ENCODE measurements around the gene SPACA4. TPM values are rescaled to one million over a fixed set of nuclear protein-coding genes. Genes with fewer than 3 reads are reported as not detected.
A peak's percentile ranks its signal among the peaks of the same experiment; 100 is the strongest.

SPACA4 gene
- total and polyA plus RNA-seq, 9 of the 15 experiments (the other 6 are each of a cell fraction or from before 2014, with no cell fraction given) = not detected

- TF ChIP-seq POLR2AphosphoS5 (IDR thresholded peaks at IDR 0.05; ENCODE audit: control insufficient read depth, insufficient read depth, low read depth, low read length) (peak; percentile 90), NR2C1 (IDR thresholded peaks at IDR 0.05) (no peak), NR2C1 (tag; IDR thresholded peaks at IDR 0.05) (no peak), CBFA2T3 (IDR thresholded peaks at IDR 0.05) (no peak), MAFF (IDR thresholded peaks at IDR 0.05; ENCODE audit: low read length) (no peak), NCOR1 (IDR thresholded peaks at IDR 0.05) (peak; percentile 57), TCF7 (IDR thresholded peaks at IDR 0.05; ENCODE audit: borderline replicate concordance) (no peak), ZNF384 (IDR thresholded peaks at IDR 0.05; ENCODE audit: low read depth, low read length) (no peak), ZBTB8A (IDR thresholded peaks at IDR 0.05; ENCODE audit: partially characterized antibody) (no peak), ZNF586 (CRISPR knock-in tag; conservative IDR thresholded peaks at IDR 0.05) (peak; percentile 81; the same call in 1 of the 2 replicates), RBM17 (IDR thresholded peaks at IDR 0.05; ENCODE audit: borderline replicate concordance, low read depth, low read length) (no peak), ARHGAP35 (IDR thresholded peaks at IDR 0.05; ENCODE audit: partially characterized antibody) (no peak), E2F5 (CRISPR knock-in tag; IDR thresholded peaks at IDR 0.05) (no peak), NFYB (IDR thresholded peaks at IDR 0.05; ENCODE audit: extremely low read depth, insufficient read length) (no peak), ZNF143 (CRISPR knock-in tag; IDR thresholded peaks at IDR 0.05) (no peak), MAFK (IDR thresholded peaks at IDR 0.05; ENCODE audit: low read length) (no peak), ZNF263 (CRISPR knock-in tag; IDR thresholded peaks at IDR 0.05; ENCODE audit: borderline replicate concordance) (0 out of 2 replicates have a peak, but pooled peaks have one; percentile 3), U2AF1 (optimal IDR thresholded peaks at IDR 0.05; ENCODE audit: low read depth, low read length) (no peak), ZNF134 (CRISPR knock-in tag; conservative IDR thresholded peaks at IDR 0.05) (no peak)
- TF ChIP-seq, protein P1, sequence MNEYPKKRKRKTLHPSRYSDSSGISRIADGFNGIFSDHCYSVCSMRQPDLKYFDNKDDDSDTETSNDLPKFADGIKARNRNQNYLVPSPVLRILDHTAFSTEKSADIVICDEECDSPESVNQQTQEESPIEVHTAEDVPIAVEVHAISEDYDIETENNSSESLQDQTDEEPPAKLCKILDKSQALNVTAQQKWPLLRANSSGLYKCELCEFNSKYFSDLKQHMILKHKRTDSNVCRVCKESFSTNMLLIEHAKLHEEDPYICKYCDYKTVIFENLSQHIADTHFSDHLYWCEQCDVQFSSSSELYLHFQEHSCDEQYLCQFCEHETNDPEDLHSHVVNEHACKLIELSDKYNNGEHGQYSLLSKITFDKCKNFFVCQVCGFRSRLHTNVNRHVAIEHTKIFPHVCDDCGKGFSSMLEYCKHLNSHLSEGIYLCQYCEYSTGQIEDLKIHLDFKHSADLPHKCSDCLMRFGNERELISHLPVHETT (CRISPR knock-in tag; conservative IDR thresholded peaks at IDR 0.05 in 1 of 2, IDR thresholded peaks at IDR 0.05 in 1 of 2) = no peak
- TF ChIP-seq, protein P2, sequence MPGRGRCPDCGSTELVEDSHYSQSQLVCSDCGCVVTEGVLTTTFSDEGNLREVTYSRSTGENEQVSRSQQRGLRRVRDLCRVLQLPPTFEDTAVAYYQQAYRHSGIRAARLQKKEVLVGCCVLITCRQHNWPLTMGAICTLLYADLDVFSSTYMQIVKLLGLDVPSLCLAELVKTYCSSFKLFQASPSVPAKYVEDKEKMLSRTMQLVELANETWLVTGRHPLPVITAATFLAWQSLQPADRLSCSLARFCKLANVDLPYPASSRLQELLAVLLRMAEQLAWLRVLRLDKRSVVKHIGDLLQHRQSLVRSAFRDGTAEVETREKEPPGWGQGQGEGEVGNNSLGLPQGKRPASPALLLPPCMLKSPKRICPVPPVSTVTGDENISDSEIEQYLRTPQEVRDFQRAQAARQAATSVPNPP (IDR thresholded peaks at IDR 0.05; ENCODE audit: borderline replicate concordance, insufficient read depth, insufficient read length) = no peak
These were observed 8.1 kb downstream of the SPACA4 start, which contains the start of gene FAM83E (continued) for GRCh38 chr19:48614436-48615230.
